COLO668 (cell line): ENCODE data around the gene TAMALIN.

Experiments used
- DNase-seq: peaks from one replicate; lab custom pipeline; 2025; ENCODE audit not compliant: unreplicated experiment; lab: John Stamatoyannopoulos, UW

The TAMALIN gene

GRCh38 chr12:52054833-52055730, 48.3 kb downstream of the TAMALIN start:
- no peak for DNase-seq

GRCh38 chr12:52055731-52056711, 49.3 kb downstream of the TAMALIN start:
- DNase-seq = no peak

DNA sequence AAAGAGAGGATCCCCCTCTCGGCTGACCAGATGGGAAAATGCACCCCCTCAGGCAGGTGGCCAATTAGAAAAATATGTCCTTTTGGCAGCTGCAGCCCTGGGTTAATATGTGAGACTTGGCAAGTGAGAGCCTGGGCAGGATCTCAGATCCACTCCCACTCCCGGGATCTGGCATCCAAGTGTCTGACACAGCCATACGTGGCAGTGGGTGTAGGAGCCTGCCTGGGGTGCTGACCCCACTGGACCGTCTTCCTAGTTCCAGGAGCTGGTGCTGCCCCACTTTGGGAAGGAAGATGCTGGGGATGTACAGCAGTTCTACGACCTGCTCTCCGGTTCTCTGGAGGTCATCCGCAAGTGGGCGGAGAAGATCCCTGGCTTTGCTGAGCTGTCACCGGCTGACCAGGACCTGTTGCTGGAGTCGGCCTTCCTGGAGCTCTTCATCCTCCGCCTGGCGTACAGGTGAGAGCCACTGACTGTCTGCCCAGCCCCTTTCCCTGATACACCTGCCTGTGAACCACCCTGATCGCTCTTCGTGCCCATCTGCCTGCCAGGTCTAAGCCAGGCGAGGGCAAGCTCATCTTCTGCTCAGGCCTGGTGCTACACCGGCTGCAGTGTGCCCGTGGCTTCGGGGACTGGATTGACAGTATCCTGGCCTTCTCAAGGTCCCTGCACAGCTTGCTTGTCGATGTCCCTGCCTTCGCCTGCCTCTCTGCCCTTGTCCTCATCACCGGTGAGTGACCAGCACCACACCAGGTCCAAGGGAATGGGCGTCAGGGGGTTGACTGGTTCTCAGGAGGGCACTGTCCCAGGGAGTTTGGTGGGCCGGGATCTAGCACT, 50.3 kb downstream of the TAMALIN start:
- DNase-seq = no peak

DNA sequence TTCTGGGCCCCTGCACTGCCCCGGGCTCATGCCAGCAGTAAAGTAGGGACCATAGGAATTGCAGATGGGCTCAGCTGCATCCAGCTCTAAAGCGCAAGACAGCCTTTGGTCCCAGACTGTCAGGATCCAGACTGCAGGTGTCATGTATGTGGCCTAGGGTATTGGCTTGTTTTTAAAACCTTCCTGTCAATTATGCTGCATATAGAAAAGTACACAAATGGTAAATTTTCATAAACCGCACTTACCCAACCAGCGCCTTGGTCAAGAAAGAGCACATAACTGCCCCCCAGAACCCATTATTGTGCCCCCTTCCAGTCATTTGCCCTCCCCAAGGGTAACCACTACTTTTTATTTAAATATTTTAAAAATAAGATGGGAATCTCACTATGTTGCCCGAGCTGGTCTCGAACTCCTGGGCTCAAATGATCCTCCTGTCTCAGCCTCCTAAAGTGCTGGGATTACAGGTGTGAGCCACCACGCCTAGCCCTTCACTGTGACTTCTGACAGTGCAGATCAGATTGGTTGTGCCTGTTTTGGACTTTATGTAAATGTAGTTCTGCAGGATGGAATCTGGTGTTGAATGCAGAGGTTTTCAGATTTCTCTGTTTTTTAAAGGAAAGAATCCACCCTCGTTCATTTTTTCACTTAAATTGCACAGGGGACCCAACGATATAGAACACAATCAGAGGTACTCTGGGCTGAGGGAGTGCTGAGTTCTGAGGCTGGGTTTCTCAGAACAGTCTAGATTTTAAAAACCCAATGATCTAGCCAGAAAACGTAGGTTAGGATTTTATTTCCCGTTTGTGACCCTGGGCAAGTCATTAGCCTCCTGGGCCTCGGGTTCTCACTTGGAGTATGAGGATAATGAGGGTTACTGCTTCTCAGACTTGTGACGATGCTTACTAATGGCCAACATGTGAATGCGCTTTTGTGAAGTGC, 51.2 kb downstream of the TAMALIN start:
- DNase-seq = no peak

- DNase-seq = peak; percentile 14
These were observed 52.0 kb downstream of the TAMALIN start for GRCh38 chr12:52058631-52059361.

DNA sequence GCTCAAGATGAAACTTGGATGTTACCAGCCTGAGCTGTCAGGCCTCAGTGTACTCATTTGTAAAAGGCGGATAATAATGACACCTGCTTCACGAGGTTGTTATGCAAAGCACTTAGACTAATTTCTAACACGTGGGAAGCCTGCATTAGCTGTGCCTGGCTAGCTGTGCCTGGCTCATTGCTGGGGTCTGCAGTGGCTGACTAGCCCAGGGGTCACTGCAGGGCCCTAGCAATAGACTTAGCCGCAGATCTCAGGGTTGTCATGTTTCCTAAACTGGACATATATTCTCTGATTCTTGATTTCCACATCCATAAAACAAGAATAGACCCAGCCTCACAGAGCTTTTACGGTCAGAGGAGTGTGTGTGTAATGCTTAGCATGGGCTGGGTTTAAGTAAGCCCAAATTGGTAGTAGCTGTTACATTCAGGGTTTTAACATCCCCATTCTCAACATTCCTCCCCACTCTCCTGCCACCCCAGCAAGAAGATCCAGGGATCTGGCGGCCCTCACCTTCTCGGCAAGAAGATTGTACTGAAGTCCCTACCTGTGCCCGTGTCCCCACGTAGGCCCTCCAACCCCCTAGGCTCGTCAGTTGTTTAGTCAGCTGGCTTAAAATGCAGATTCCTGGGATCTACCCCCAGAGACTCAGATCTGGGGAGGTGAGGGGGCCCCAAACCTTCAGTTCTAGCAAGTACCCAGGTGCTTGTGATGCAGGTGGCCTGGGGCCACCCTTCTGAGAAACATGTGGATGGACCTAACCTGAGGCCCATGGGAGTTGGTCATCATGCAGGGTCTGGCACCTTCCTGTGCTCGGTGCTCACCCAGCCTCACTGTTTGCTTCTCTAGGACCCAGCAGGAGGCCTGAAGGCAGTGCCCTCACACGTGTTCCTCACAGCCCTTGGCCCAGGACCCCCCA, 53.1 kb downstream of the TAMALIN start:
- no peak for DNase-seq

GRCh38 chr12:52060498-52061177, 53.9 kb downstream of the TAMALIN start:
- no peak for DNase-seq

- no peak for DNase-seq
These were observed 54.9 kb downstream of the TAMALIN start for GRCh38 chr12:52061470-52062166.

- no peak for DNase-seq
These were observed 55.7 kb downstream of the TAMALIN start for GRCh38 chr12:52062167-52063081.

- DNase-seq = no peak
These were observed 56.6 kb downstream of the TAMALIN start for GRCh38 chr12:52063082-52063924.

GRCh38 chr12:52063981-52064649, 57.4 kb downstream of the TAMALIN start:
- no peak for DNase-seq
